ENCODE data around the gene PPIC.

The PPIC gene

GRCh38 chr5:123036391-123037103 is at the start of gene PPIC:
Gene PPIC (minus strand): TSS chr5:123036725. CDS start chr5:123036625, 100 bp downstream.
- TF ChIP-seq CTCF (IDR thresholded peaks at IDR 0.05; ENCODE audit: control insufficient read depth, extremely low read depth, insufficient read depth) = no peak
- peak; percentile 28 for DNase-seq (ENCODE audit: low read depth)
- peak within 1 kb of the TSS; percentile 64 for H3K4me3 ChIP-seq (ENCODE audit: low read depth, low read length)

GRCh38 chr5:123085638-123086286 is 49.2 kb upstream of the PPIC start:
- TF ChIP-seq CTCF (IDR thresholded peaks at IDR 0.05; ENCODE audit: control insufficient read depth, extremely low read depth, insufficient read depth) = no peak
- no peak overlapping the region for H3K4me3 ChIP-seq (ENCODE audit: low read depth, low read length)
- no peak for DNase-seq (ENCODE audit: low read depth)

DNA sequence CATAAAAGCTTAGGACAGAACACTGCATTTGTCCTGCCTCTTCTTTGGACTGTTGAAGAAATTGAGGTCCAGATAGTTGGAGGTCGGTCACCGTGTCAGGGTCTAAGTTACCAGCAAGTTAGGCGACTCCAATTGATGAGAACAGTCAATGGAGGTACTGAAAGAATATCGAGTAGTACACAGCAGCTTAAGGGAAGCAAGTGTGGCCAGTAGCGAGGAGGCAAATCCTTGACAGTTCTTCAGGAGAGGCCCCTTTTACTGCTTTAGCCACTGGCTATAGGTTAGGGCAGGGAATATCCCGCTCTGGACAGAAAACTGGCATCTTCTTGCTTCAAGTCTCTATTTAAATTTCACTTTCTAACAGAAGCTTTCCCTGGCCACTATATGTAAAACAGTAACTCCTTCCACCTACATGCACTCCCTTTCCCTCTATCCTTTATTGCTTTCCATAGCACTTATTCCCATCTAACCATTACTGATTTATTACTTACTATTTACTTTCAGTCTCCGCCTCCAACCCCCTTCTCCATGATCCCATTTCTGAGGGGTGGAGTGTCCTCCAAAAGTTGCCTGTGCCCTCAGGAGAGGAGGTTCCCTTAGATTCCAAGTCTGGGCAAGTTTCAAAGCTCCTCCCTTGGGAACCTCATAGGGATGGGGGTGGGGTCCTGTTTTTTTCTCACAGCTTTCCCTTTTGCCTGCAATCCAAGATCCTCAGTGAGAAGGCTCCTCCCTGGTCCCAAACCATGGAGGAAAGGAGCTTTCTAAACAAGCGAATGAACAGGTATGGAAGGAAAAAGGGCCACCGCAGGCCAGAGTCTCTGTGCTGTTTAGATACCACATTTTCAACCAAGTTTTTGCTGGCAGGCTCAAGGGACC is 48.4 kb upstream of the PPIC start:
- H3K4me3 ChIP-seq (ENCODE audit: low read depth, low read length) = no peak overlapping the region
- TF ChIP-seq CTCF (IDR thresholded peaks at IDR 0.05; ENCODE audit: control insufficient read depth, extremely low read depth, insufficient read depth) = no peak
- no peak for DNase-seq (ENCODE audit: low read depth)

DNA sequence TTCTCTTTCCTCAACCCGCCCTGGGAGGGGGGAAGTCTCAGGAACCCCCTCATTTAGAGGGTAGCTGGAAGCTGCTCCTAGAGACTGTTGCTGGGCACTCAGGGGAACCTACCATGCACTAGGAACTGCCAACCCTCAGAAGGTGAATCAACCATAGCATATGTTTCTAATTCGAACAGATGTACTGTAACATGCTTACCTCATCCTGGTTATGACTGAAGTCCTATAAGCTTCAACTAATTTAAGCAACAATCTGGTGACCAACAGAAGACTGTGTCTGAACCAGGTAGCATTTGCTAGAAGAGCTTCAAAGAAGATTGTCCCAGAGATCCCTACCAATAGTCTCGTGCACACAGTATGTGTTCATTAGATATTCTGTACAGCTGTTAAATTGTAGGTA is 46.8 kb upstream of the PPIC start:
- DNase-seq (ENCODE audit: low read depth) = no peak
- TF ChIP-seq CTCF (IDR thresholded peaks at IDR 0.05; ENCODE audit: control insufficient read depth, extremely low read depth, insufficient read depth) = no peak
- H3K4me3 ChIP-seq (ENCODE audit: low read depth, low read length) = no peak overlapping the region

- no peak for TF ChIP-seq CTCF (IDR thresholded peaks at IDR 0.05; ENCODE audit: control insufficient read depth, extremely low read depth, insufficient read depth)
- no peak for DNase-seq (ENCODE audit: low read depth)
- no peak overlapping the region for H3K4me3 ChIP-seq (ENCODE audit: low read depth, low read length)
These were observed 43.7 kb upstream of the PPIC start for GRCh38 chr5:123080215-123080614.

DNA sequence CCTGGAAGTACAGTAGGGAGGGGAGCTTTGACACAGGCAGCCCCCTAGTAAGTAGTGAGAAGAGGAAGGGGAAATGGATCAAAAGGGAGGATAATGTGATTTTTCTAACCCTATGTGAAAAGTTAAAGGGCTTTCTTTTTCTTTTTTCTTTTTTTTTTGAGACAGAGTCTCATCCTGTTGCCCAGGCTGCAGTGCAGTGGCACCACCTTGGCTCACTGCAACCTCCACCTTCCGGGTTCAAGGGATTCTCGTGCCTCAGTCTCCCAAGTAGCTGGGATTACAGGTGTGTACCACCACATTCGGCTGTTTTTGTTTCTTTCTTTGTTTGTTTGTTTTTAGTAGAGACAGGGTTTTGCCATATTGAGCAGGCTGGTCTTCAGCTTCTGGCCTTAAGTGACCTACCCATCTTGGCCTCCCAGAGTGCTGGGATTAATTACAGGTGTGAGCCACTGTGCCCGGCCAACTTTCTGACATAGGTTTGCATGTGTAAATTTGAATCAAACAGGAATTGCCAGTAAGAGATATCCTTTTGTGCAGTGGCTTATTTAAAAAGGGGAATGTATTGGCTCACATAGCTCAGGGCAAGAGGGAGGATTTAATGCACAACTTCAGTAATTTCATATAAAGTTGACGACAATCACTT is 39.1 kb upstream of the PPIC start:
- no peak for TF ChIP-seq CTCF (IDR thresholded peaks at IDR 0.05; ENCODE audit: control insufficient read depth, extremely low read depth, insufficient read depth)
- no peak overlapping the region for H3K4me3 ChIP-seq (ENCODE audit: low read depth, low read length)
- no peak for DNase-seq (ENCODE audit: low read depth)
